ENCODE measurements around the gene NBEAL1.

GRCh38 chr2:203252818-203253217 lies 238.1 kb downstream of the NBEAL1 start:
- TF ChIP-seq CTCF (IDR thresholded peaks at IDR 0.05 in 4 of 5, conservative IDR thresholded peaks at IDR 0.05 in 1 of 5) = no peak
- TF ChIP-seq POLR2A (IDR thresholded peaks at IDR 0.05) = no peak
